ENCODE data around the gene ITGB1. TPM values are rescaled to one million over a fixed set of nuclear protein-coding genes. Genes with fewer than 3 reads are reported as not detected.

The ITGB1 gene
- total and polyA plus RNA-seq, 2 experiments from 2014 or later: 317 to 439 TPM

DNA sequence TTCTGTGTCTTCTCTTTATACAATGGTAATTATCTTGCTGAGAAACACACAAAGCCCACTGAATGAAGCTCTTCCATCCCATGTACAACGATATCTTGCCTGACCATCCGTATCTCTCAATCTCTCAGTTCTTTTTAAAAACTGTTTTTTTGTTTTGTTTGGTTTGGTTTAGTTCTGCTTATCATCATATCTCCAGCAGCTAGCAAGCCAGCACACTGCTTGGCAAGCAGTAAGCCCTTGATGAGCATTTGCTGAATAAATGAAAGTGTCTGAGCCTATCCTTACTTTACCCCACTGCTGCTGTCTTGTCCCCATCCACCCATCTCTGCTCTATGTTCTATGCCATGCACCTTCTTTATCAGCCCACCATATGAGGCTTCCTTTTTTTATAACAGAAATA is 34.2 kb downstream of the ITGB1 start:
- H3K27ac Mint-ChIP-seq: no peak overlapping the region
- H3K4me3 ChIP-seq: no peak overlapping the region
- H3K36me3 ChIP-seq (ENCODE audit: insufficient read depth): peaks cover 89% of the 10 kb centered on the region
- ATAC-seq (no peak), DNase-seq (ENCODE audit: low spot score) (no peak)
- no peak overlapping the region for H3K27ac ChIP-seq (ENCODE audit: low read depth)
- H3K9me2 ChIP-seq (ENCODE audit: insufficient read depth): no peaks in the 10 kb centered on the region
- H3K4me1 ChIP-seq (ENCODE audit: insufficient read depth): no peaks in the 10 kb centered on the region
- H4K20me1 ChIP-seq (replicated peaks; ENCODE audit: insufficient read depth): 0 out of 2 replicates have a peak, but pooled peaks cover 4% of the 10 kb centered on the region
- H3K4me3 Mint-ChIP-seq: no peak overlapping the region
- no peaks in the 10 kb centered on the region for H3K4me1 Mint-ChIP-seq
- no peaks in the 10 kb centered on the region for H3K27me3 Mint-ChIP-seq (ENCODE audit: insufficient read depth, low read depth, poor library complexity)
- no peak overlapping the region for H2AFZ ChIP-seq
- H3K4me2 ChIP-seq: no peak overlapping the region
- no peaks in the 10 kb centered on the region for H3K27me3 ChIP-seq (ENCODE audit: insufficient read depth)
- TF ChIP-seq JUNB (IDR thresholded peaks at IDR 0.05; ENCODE audit: unreplicated experiment) (no peak), POLR2AphosphoS5 (IDR thresholded peaks at IDR 0.05; ENCODE audit: low read depth) (no peak), CTCF (conservative IDR thresholded peaks at IDR 0.05; ENCODE audit: low read depth in 2 of 2) (no peak), STAT1 (IDR thresholded peaks at IDR 0.05; ENCODE audit: unreplicated experiment) (no peak), ZNF114 (CRISPR knock-in tag; IDR thresholded peaks at IDR 0.05) (no peak), EZH2phosphoT487 (IDR thresholded peaks at IDR 0.05; ENCODE audit: unreplicated experiment) (no peak), ETS1 (IDR thresholded peaks at IDR 0.05) (no peak), ZNF462 (CRISPR knock-in tag; IDR thresholded peaks at IDR 0.05) (no peak), EZH2 (IDR thresholded peaks at IDR 0.05; ENCODE audit: low read depth, unreplicated experiment) (no peak), NANOG (IDR thresholded peaks at IDR 0.05; ENCODE audit: borderline replicate concordance) (no peak), CREB1 (CRISPR knock-in tag; IDR thresholded peaks at IDR 0.05; ENCODE audit: low read depth) (no peak), ZNF331 (CRISPR knock-in tag; IDR thresholded peaks at IDR 0.05; ENCODE audit: low read depth) (no peak)
- TF ChIP-seq, protein P1, sequence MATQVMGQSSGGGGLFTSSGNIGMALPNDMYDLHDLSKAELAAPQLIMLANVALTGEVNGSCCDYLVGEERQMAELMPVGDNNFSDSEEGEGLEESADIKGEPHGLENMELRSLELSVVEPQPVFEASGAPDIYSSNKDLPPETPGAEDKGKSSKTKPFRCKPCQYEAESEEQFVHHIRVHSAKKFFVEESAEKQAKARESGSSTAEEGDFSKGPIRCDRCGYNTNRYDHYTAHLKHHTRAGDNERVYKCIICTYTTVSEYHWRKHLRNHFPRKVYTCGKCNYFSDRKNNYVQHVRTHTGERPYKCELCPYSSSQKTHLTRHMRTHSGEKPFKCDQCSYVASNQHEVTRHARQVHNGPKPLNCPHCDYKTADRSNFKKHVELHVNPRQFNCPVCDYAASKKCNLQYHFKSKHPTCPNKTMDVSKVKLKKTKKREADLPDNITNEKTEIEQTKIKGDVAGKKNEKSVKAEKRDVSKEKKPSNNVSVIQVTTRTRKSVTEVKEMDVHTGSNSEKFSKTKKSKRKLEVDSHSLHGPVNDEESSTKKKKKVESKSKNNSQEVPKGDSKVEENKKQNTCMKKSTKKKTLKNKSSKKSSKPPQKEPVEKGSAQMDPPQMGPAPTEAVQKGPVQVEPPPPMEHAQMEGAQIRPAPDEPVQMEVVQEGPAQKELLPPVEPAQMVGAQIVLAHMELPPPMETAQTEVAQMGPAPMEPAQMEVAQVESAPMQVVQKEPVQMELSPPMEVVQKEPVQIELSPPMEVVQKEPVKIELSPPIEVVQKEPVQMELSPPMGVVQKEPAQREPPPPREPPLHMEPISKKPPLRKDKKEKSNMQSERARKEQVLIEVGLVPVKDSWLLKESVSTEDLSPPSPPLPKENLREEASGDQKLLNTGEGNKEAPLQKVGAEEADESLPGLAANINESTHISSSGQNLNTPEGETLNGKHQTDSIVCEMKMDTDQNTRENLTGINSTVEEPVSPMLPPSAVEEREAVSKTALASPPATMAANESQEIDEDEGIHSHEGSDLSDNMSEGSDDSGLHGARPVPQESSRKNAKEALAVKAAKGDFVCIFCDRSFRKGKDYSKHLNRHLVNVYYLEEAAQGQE (IDR thresholded peaks at IDR 0.05; ENCODE audit: unreplicated experiment): no peak
- H3K36me3 Mint-ChIP-seq (ENCODE audit: low read depth): peaks cover 91% of the 10 kb centered on the region
- H3K9me3 Mint-ChIP-seq: no peaks in the 10 kb centered on the region
- no peaks in the 10 kb centered on the region for H3F3A ChIP-seq (replicated peaks; ENCODE audit: low read depth)
- H3K79me2 ChIP-seq (replicated peaks; ENCODE audit: insufficient read depth): peaks cover 34% of the 10 kb centered on the region
